Measurements from ENCODE around the gene ACY1. TPM values are rescaled to one million over a fixed set of nuclear protein-coding genes. Genes with fewer than 3 reads are reported as not detected.
A peak's percentile ranks its signal among the peaks of the same experiment; 100 is the strongest.

The ACY1 gene
- total RNA-seq, 2 donors from 2014 or later, result 31.1 to 40.2 TPM

GRCh38 chr3:51941463-51941797, 41.9 kb upstream of the ACY1 start:
- intact Hi-C loops (cut with DNase I), result loop anchor here (10.0 kb wide), 1 partner anchor 53 kb away; the partner anchor contains the start of gene RPL29
- DNase-seq, result no peak
- ATAC-seq, result no peak
- peak overlapping the region; percentile 30 to 53 for H3K4me3 ChIP-seq
- H3K9me3 ChIP-seq, result no peaks in the 10 kb centered on the region
- H3K36me3 ChIP-seq (replicated peaks in 1 of 2; ENCODE audit: insufficient read depth in 1 of 2, low read depth in 2 of 2), result peaks cover 0 to 5% of the 10 kb centered on the region in 2 donors
- peak overlapping the region; percentile 11 to 85 (median 58) for H3K27ac ChIP-seq
- 0% methylated on average over 7 to 20 of the region's 20 CpGs for WGBS, 2 donors
- H3K4me1 ChIP-seq, result peaks cover 30% of the 10 kb centered on the region
- H3K27me3 ChIP-seq, result no peaks in the 10 kb centered on the region
- TF ChIP-seq CTCF (IDR thresholded peaks at IDR 0.05) (no peak), POLR2A (IDR thresholded peaks at IDR 0.05) (peak in 1 of 3 donors; percentile 29)

DNA sequence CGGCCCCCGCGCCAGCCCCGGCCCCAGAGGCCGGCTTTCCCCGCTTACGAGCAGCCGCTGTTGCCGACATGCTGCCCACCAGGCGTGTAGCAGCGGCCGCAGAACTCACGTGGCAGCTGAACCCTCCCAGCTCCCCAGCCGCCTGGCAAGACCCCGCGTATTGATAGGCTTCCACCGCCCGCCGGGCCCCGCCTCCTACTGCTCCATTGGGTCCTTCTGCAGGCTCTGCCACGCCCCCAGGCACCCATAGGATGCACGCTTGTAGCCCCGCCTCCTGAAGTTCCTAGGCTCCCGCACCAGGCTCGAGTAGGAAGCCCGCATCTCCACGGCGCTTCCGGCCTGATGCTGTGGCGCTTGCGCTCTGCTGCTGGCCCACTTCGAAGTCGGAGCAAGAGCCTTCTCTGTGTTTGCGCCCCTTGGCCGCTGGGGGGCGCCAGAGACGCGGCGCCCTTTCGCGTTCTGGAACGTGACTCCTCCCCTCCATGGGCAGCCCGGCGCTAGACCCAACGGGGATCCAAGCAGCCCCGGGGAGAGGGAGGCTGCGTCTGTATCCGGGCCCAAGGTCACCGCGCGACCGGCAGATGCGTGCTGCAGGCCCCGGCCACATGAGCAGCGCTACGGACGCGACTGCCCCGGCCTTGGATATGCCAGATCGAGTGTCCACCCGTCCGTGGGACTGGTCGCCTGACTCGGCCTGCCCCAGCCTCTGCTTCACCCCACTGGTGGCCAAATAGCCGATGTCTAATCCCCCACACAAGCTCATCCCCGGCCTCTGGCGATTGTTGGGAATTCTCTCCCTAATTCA, 41.3 kb upstream of the ACY1 start, which contains the start of the genes PARP3 and RRP9:
Gene PARP3 (plus strand): TSS at position 566 of the 805 bp plus-strand sequence. CDS start 993 bp downstream, outside the sequence.
Gene RRP9 (minus strand): TSS at position 107 of the 805 bp plus-strand sequence. CDS start 37 bp downstream, at position 70.
- ATAC-seq, result peak; percentile 98
- no peaks in the 10 kb centered on the region for H3K27me3 ChIP-seq
- peak in 2 of 3 donors; percentile 66 to 70 for TF ChIP-seq POLR2A (IDR thresholded peaks at IDR 0.05)
- TF ChIP-seq CTCF (IDR thresholded peaks at IDR 0.05), result peak; percentile 98 to 100 (median 100)
- peak within 1 kb of the TSS; percentile 71 to 86 (median 84) for H3K27ac ChIP-seq
- DNase-seq, result peak; percentile 100
- no peaks in the 10 kb centered on the region for H3K9me3 ChIP-seq
- WGBS, 2 donors, result 1% methylated on average over 67 of the region's 67 CpGs; no CpG with 5 or more reads in 1 of the 2 donors
- intact Hi-C loops (cut with DNase I), result loop anchor here (10.0 kb wide), 1 partner anchor 53 kb away; the partner anchor contains the start of gene RPL29
- H3K36me3 ChIP-seq (replicated peaks in 1 of 2; ENCODE audit: insufficient read depth in 1 of 2, low read depth in 2 of 2), result peaks cover 0 to 4% of the 10 kb centered on the region in 2 donors
- peaks cover 30% of the 10 kb centered on the region for H3K4me1 ChIP-seq
- peak within 1 kb of the TSS; percentile 30 to 53 for H3K4me3 ChIP-seq

GRCh38 chr3:51942603-51943450, 40.5 kb upstream of the ACY1 start:
- H3K27me3 ChIP-seq, result no peaks in the 10 kb centered on the region
- H3K4me3 ChIP-seq, result no peak overlapping the region
- peaks cover 30% of the 10 kb centered on the region for H3K4me1 ChIP-seq
- H3K27ac ChIP-seq, result peak overlapping the region; percentile 71 to 86 (median 84)
- intact Hi-C loops (cut with DNase I), result loop anchor here (10.0 kb wide), 1 partner anchor 52 kb away; the partner anchor contains the start of gene RPL29
- no peaks in the 10 kb centered on the region for H3K9me3 ChIP-seq
- DNase-seq, result peak; percentile 34 to 51 (median 44)
- TF ChIP-seq POLR2A (IDR thresholded peaks at IDR 0.05) (peak in 1 of 3 donors; percentile 4), CTCF (IDR thresholded peaks at IDR 0.05) (no peak)
- no peak for ATAC-seq
- peaks cover 0 to under 1% of the 10 kb centered on the region in 2 donors for H3K36me3 ChIP-seq (replicated peaks in 1 of 2; ENCODE audit: insufficient read depth in 1 of 2, low read depth in 2 of 2)
- 45 to 46% methylated on average over 14 to 16 of the region's 17 CpGs for WGBS, 2 donors

- Histone ChIP-seq H3K4me1 (peaks cover 30% of the 10 kb centered on the region), H3K36me3 (replicated peaks in 1 of 2; ENCODE audit: insufficient read depth in 1 of 2, low read depth in 2 of 2) (no peaks in the 10 kb centered on the region), H3K27me3 (no peaks in the 10 kb centered on the region), H3K4me3 (no peak overlapping the region), H3K9me3 (no peaks in the 10 kb centered on the region), H3K27ac (no peak overlapping the region)
- DNase-seq (peak in 2 of 4 donors; percentile 8 to 13), ATAC-seq (no peak)
- intact Hi-C loops (cut with DNase I), result loop anchor here (10.0 kb wide), 1 partner anchor 51 kb away; the partner anchor contains the start of gene RPL29
- TF ChIP-seq POLR2A (IDR thresholded peaks at IDR 0.05), result no peak
- TF ChIP-seq CTCF (IDR thresholded peaks at IDR 0.05), result no peak
- WGBS, 2 donors, result 88 to 92% methylated on average over 12 to 19 of the region's 21 CpGs
Observed at GRCh38 chr3:51943451-51944391, 39.6 kb upstream of the ACY1 start.

Measured in body of pancreas (tissue), 4 donors.